ENCODE data around the gene GRIN2D.
"Not testable (repeated sequence)": the region's sequence is repeated elsewhere in the genome, so short reads cannot be mapped to it uniquely, and the experiment has no call there.

Gene GRIN2D

DNA sequence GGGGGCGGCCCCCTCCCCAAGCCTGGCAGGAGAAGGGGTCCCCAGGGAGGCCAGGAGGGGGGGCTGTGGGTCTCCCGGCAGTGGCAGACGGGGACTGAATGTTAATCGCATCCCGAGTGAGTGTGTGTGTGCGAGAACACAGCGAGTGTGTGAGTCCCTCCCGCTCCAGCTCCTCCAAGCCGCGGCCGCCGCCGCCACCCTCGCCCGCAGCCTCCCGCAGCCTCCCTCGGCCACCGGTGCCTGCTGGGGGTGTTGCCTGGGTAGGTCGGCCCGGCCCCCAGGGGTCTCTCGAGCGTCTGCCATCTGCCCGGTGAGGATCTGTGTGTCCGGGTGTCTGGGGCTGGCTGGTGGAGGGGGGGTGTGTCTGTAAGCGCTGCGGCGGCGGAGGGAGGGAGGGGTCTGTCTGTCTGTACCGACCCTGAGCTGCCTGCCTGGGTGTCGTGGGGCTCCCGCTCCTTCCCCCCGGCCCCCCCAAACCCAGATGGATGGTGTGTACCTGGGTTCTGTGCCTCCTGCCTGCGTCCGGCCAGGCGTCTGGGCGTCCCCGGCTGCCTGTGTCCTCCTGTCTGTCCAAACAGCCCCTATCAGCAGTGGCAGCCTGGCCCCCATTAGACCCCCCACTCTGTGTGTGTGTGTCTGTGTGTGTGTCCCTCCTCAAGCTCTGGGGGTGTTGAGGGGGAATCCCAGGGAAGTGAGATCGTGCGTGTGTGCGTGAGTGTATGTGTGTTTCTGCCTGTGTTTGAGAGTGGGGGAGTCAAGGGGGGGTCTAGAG is at the start of gene GRIN2D:
Gene GRIN2D, plus strand, starts transcription at position 110 of the 772 bp plus-strand sequence. CDS start 4,725 bp downstream, outside the sequence.
- DNase-seq, result no peak

DNA sequence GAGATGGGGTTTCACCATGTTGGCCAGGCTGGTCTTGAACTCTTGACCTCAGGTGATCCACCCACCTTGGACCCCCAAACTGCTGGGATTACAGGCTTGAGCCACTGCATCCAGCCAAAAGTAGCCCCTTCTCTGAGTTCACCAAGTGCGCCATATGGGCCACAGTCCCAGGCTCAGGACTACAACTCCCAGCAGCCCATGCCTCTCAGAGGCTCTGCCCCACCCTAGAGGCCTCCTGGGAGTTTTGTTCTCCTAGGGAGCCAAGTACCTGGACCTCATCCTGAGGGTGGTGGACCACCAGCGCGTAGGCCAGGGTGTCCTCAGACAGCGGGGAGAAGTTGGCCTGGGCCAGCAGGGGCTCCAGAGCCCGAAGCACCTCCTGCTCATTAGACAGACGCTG is 48.6 kb upstream of the GRIN2D start:
- no peak for DNase-seq

DNA sequence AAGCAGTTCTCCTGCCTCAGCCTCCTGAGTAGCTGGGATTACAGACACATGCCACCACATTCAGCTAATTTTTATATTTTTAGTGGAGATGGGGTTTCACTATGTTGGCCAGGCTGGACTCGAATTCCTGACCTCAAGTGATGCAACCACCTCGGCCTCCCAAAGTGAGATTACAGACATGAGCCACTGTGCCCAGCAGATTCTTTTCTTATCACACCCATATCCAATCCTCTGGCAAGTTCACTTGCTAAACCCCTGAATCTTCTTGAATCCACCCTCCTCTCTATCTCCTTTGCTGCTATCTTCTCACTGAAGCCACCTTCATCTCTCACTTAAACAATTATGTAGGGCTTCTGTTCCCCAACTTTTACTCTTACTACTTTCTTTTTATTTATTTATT is 47.3 kb upstream of the GRIN2D start:
- DNase-seq, result no peak

DNA sequence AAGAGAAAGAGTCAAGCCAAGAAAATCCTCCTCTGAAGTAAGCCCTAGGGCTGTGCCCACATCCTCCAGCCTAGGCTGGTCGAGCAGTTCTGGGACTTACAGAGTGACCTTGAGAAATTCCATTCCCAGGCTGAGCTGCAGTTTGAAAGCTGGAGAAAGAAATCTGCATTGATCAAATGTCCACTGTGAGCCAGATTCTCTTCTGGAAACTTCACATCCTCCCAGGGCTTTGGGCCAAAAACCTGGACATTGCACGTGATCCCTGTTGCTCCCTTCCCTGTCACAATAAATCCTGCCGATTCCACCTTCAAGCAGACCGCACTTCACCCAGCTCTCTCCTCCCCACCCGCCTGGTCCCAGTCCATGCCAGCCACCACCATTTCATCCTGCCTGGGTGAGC is 45.4 kb upstream of the GRIN2D start:
- DNase-seq, result no peak

DNA sequence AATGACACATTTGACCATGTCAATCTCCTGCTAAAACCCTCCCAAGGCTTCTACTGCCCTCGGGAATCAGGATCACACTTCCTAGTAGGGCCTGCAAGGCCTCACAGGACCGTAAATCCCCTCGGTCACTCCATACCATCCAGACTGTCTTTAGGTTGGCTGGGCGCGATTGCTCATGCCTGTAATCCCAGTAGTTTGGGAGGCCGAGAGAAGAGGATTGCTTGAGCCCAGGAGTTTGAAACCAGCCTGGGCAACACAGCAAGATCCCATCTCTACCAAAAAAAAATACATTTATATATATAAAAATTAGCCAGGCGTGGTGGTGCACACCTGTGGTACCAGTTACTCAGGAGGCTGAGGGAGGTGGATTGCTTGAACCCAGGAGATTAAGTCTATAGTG is 44.7 kb upstream of the GRIN2D start:
- DNase-seq, result no peak

DNA sequence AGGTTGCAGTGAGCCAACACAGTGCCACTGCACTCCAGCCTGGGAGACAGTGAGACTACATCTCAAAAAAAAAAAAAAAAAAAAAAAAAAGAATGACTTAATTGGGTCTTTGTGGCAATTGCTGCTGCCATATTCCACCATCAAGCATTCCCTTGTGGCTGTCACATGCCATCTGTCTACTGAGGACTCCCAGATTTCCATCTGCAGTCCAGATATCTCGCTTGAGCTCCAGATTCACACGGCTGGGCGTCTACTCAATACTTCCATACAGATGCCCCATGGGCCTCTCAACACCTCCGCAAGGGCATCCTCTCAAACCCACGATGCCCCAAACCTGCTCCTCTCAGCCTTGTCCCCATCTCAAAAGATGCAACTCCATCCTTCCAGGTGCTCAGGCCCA is 42.6 kb upstream of the GRIN2D start:
- DNase-seq, result no peak

DNA sequence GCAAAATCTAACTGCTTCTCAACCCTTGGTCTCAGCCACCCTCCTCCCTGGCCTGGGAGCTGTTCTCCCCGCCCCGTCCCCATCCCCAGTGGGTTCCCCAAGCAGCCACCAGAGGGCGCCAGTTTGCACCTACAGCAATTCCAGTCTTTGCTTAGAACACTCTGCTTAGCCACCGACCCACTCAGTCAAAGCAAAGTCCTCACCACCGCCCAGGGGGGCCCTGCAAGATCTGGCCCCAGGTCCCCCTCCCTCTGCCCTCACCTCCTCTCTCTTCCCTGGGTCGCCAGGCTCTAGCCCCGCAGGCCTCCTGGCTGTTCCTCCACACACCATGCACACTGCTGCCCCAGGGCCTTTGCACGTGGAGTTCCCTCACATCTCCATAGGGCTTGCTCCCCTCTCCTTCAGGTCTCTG is 42.1 kb upstream of the GRIN2D start:
- DNase-seq, result peak; percentile 62

DNA sequence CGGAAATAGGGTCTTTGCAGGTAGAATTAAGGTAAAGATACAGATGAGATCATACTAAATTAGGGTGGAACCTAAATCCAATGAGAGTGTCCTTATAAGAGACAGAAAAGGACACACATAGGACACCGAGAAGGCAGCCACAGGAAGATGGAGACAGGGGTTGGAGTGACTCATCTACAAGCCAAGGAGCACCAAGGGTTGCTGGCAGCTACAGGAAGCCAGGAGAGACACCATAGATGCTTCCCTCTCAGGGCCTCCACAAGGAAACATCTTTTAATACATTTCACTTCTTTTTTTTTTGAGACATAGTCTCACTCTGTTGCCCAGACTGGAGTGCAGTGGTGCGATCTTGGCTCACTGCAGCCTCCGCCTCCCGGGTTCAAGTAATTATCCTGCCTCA is 39.8 kb upstream of the GRIN2D start:
- DNase-seq, result no peak

DNA sequence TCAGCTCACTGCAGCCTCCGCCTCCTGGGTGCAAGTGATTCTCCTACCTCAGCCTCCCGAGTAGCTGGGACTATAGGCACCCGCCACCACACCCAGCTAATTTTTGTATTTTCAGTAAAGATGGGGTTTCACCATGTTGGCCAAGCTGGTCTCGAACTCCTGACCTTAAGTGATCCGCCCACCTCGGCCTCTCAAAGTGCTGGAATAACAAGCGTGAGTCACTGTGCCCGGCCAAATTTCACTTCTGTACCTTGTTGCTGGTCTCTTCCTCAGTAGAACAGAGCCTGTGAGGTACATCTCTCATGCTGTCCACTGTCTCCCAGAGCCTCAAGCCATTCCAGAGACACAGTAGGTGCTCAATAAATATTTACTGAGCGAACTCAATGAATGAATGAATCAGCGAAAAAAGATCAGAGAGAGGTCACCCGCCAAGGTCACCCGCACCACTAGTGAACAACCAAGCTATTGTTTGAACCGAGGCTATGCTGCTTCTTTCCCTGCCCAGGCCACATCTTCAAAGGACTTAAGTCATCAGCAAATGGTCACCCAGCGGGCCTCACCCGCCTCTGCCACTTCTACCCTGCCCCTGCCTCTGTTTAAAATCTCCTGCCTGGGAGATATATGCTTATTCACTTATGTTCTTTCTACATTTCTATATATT is 39.0 kb upstream of the GRIN2D start:
- DNase-seq, result no peak

DNA sequence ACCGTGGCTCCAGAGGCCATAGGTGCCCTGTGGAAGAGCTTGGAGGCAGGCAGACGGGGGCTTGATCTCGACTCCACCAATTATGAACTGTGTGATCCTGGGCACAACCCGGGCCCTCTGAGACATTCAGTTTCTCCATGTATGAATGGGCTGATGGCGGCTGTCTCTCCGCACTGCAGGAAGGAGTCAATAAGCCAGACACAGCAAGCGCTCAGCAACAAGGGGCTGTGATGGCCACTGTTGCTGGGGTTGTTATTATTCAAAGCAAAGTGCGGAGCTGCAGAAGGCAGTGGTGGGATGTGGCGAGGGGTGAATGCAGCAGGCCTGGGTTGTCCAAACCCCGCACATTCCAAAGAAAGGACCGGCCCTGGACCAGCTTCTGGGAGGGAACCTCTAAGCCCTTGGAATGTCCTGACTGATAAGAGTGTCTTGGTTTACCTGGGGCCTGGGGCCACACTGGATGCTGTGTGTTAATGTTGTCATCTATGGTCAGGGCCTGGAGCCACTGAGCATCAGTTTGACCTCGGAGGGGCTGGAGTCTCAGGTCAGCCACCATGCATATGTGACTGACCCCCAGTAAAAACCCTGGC is 38.0 kb upstream of the GRIN2D start:
- DNase-seq, result no peak

DNA sequence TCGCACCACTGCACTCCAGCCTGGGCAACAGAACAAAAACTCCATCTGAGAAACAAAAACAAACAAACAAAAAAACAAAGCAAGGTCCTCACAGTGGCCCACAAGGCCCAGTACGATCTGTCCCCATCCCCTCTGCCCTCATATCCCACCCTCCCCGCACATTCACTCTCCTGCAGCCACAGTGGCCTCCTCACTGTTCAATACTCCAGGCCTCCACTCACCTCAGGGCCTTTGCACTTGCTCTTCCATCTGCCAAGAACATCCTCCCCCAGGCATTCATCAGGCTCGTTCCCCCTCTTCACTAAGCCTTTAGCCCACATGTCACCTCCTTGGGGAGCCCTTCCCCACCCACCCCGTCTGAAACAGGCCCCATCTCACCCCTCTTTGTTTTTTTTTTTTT is 34.3 kb upstream of the GRIN2D start:
- DNase-seq, result no peak

DNA sequence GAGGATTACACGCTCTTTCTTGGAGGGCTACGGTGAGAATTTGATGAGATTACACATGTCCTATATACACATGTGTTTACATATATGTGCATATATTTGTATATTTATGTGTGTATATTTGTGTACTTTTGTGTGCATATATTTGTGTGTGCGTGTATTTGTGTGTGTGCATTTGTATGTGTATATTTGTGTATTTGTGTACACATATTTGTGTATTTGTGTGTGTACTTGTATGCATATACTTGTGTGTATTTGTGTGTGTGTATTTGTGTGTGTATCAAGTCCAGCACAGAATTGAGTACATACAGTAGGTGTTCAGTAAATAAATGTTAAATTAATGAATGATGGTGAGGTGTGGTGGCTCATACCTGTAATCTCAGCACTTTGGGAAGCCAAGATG is 31.6 kb upstream of the GRIN2D start:
- DNase-seq, result no peak

DNA sequence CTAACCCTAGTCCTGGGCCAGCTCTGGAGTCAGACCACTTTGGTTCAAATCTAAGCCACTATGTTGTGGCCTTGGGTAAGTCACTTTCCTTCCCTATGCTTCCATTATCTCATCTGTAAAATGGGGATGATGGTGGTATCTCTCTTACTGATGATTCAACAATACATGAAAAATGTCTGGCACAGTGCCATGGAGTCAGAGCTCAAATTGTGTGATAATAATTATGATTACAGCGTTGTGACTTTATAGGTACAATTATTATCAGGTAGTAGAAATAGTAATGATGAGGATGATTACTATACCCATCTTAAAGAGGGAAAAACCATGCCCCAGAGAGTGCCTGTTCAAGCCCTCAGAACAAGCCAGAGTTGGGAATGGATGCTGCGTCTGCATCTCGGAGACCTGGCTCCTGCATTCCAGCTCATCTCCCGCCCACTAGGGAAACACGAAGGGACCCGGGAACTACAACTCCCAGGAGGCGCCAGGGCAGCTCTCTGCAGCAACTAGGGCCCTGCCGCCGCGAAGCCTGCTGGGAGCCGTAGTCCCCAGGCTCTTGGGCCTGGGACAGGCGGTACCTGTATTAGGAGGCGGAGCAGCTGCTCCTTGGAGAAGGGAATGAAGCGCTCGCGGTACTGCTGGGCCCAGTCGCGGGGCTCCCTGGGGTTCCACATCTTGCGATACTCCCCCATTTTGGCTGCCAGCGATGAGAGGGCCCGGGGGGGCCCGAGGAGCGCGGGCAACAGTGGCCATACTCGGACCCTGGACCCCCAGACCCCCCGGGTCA is 30.6 kb upstream of the GRIN2D start:
- DNase-seq, result peak; percentile 94

DNA sequence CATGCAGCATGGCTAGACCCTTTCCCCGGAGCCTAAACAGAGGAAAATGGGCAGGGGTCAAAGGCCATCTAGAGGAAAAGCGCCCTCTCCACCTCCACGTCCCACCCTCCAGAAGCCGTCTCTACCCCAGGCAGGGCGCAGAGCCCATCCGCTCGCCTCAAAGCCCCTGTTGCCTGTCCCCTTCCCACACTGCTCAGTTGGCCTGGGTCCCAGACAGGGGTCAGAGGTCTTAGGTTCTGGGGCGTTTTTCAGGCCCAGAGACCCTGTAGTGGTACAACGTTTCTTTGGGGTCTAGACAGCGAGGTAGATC is 30.0 kb upstream of the GRIN2D start:
- DNase-seq, result no peak

DNA sequence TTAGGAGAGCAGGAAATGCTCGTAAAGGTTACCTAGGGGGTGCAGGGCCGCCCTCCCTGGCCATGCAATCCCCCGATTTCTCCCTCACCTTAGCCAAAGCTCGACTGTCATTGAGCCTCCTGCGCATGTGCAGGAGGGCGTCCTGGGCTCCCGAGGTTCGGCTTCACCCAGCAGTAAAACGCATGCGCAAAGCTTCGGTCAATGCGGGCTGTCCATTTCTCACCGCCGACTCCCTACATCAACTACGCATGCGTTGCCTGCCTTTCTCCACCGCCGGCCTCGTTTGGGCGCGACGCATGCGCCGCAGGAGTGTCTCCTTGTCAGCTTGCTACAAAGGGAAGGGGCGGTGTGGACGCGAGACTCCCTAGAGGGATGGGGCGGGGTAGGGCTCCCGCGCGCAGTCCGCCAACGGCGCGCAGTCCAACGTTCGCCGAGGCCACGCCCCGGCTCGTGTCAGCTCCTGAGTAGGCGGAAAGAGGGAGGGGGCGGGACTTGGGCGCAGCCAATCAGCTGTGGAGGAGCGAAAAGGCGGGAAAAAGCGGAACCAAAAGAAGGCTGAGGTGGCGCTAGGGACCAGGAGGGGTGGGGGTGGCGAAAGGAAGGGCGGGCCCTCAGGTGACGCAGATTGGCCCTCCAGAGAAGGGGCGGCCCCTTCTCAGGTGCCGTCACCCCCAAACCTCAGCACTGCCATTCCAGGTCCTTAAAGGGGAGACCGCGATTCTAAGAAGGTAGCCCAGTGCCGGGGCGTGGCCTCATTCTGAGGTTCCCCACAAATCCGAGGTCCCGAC is 29.5 kb upstream of the GRIN2D start, which contains the start of the genes SYNGR4 and TMEM143:
Gene SYNGR4, plus strand, starts transcription at position 558 of the 788 bp plus-strand sequence. CDS start 1,476 bp downstream, outside the sequence.
Gene TMEM143, minus strand, starts transcription at position 131 of the 788 bp plus-strand sequence. Its CDS starts 20 bp downstream, at position 111.
- peak; percentile 100 for DNase-seq

DNA sequence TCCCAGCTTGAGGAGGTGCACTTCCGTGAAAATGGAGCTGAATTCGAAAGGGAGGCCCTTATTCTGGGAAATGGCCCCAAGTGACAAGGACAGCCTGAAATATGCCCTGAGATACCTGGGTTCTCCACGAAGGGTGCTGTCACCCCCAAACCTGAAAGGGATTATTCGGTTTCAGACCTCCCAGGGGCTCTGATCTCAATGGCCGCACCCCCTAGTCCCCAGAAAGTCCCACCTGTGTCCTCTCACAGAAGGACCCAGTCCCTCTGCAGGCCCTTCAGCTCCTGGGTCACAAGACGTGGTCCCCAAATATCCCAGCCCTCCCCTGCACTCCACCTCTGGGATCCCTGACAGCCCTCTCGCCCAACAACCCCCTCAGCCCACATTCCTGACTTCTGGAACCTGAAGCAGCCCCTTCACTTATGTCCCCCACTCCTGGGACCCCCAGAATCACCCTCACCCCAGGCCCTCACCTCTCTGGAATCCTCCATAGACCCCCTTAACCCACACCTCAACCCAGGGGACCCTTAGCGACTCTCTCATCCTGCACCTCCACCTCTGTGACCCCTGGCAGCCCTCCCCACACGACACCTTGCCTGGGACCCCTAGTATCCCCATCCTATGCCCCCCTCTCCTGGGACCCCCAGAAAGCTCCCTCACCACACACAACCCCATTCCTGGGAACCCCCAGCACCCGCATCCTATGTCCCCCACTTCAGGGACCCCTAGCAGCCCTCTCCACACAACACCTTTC is 28.7 kb upstream of the GRIN2D start:
- DNase-seq, result no peak

DNA sequence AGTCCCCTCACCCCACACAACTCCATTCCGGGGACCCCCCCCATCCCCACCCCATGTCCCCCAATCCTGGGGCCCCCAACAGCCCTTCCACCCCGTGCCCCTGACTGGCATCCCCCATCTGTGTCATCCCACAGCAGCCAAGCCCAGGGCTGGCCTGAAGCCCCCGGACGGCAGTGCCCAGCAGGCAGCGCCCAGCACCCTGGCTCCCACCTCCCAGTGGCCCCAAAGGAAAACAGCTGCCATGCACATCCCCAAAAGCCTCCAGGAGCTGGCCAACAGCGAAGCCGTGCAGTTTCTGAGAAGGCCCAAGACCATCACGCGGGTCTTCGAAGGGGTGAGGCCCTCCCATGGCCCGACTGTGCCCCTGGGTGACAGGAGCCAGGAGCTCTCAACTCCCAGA is 27.9 kb upstream of the GRIN2D start:
- DNase-seq, result no peak

DNA sequence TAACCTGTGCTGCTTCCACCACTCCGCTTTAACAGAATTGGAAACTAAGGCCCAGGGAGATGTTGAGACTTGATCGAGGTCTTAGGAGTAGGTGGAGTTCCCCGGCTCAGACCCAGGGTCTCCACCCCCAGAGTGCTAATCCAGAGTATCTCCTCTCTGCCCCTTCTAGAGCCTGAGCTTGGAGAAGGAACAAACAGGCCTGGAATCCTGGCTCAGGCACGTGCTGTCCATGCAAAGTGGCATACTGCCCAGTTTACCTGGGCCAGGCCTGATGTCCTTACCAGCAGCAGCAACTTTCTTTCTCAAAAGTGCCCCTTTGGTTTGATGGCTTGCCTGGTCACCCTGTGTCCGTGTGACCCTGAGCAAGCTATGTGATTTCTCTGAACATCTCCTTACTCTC is 25.6 kb upstream of the GRIN2D start:
- no peak for DNase-seq

DNA sequence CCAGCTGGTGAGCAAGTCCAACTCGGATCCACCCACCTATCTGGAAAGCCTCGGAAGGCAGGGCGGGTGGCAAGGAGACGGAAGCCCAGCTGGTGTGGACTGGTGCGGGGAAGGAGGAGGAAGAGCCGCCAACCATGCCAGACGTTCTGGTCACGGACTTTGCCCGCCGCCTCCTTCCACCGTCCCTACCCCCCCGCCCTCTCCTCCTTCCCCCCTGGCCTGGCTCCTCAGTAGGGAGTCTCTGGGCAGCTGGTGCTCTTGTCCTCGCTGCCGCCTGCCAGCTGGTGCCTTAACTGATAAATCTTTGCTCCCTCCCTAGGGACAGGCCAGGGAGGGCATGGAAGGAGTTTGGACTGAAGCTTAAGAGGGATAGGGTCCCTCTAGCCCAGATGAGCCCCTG is 24.5 kb upstream of the GRIN2D start:
- no peak for DNase-seq

DNA sequence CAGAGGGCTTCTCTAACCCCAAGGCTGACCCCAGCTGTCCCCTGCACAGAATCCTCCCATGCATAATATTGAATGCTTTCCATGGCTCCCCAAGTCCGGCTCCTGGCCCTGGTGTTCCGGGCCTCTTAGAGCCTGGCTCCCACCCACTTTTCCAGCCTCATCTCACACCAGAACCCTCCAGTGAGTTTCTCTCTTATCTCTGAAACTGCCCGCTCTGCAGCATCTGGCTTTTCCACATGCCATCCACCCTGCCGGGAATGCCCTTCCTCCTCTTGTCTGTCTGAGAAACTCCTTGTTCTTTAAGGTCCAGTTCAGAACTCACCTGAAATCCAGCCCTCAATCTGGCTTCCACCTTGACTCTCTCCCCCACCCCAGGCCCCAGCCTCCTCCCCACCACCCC is 22.5 kb upstream of the GRIN2D start:
- DNase-seq, result no peak

DNA sequence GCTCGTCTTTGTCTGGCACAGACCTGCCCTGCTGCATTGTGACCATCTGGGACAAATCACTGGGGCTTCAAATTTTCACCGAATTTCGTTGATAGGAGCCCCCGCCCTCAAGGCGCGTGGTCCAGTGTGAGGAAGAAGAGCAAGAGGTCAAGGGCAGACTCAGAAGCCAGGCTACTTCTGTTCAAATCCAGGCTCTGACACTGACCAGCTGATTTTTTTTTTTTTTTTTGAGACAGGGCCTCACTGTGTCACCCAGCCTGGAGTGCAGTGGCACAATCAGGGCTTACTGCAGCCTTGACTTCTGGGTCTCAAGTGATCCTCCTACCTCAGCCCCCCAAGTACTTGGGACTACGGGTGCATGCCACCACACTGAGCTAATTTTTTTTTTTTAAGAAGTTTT is 22.1 kb upstream of the GRIN2D start:
- DNase-seq, result no peak

DNA sequence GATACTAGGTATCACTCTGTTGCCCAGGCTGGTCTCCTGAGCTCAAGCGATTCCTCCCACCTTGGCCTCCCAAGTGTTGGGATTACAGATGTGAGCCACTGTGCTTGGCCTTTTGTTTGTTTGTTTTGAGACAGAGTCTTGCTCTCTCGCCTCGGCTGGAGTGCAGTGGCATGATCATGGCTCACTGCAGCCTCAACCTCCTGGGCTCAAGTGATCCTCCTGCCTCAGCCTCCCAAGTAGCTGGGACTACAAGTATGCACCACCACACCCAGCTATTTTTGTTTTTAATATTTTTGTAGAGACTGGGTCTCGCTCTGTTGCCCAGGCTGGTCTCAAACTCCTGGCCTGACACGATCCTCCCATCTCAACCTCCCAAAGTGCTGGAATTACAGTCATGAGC is 21.7 kb upstream of the GRIN2D start:
- DNase-seq, result not testable (repeated sequence)

All from left hindlimb (tissue), 1 donor.